Endothelial cell (in vitro differentiated cells): ENCODE data around the gene CRY1. TPM values are rescaled to one million over a fixed set of nuclear protein-coding genes. Genes with fewer than 3 reads are reported as not detected.
A peak's percentile ranks its signal among the peaks of the same experiment; 100 is the strongest.

Experiments used
- DNase-seq: peaks from one replicate; pipeline ENCODE4 v3.0.0; 2021; ENCODE audit warnings: low spot score
- H3K27ac Mint-ChIP-seq: one replicate; pipeline ENCODE4 v1.8.0; 2021; ENCODE audit warnings: mixed read lengths, inconsistent platforms; ENCODE audit not compliant: unreplicated experiment
- H3K27me3 Mint-ChIP-seq: one replicate; pipeline ENCODE4 v1.8.0; 2021; ENCODE audit warnings: mild to moderate bottlenecking, moderate library complexity, mixed read lengths, inconsistent platforms; ENCODE audit not compliant: unreplicated experiment
- H3K36me3 Mint-ChIP-seq: one replicate; pipeline ENCODE4 v1.8.0; 2021; ENCODE audit warnings: mild to moderate bottlenecking, low read depth, mixed read lengths, inconsistent platforms; ENCODE audit not compliant: unreplicated experiment
- H3K4me1 Mint-ChIP-seq: one replicate; pipeline ENCODE4 v1.8.0; 2021; ENCODE audit warnings: mild to moderate bottlenecking, mixed read lengths, inconsistent platforms; ENCODE audit not compliant: unreplicated experiment
- H3K4me3 Mint-ChIP-seq: one replicate; pipeline ENCODE4 v1.8.0; 2021; ENCODE audit warnings: mild to moderate bottlenecking, mixed read lengths, inconsistent platforms; ENCODE audit not compliant: unreplicated experiment
- H3K9me3 Mint-ChIP-seq: one replicate; pipeline ENCODE4 v1.8.0; 2021; ENCODE audit warnings: mixed read lengths, inconsistent platforms; ENCODE audit not compliant: unreplicated experiment
- CTCF ChIP-seq: fragments of 200-600 bp; sonication (generic); IDR thresholded peaks from one replicate; pipeline ENCODE4 v1.5.0; 2021; ENCODE audit warnings: antibody characterized with exemption; ENCODE audit not compliant: unreplicated experiment
- total RNA-seq: library from RNA; stranded (reverse); fragmentation: NEBNext Ultra II Directional; extraction: Animal tissue kit (Norgen Biotek cat#: 25700); gene quantifications from one replicate; pipeline ENCODE4 v1.2.1, GENCODE V29; 2021; ENCODE audit not compliant: unreplicated experiment

The CRY1 gene
- total RNA-seq, 1 donor from 2014 or later = 38.3 TPM

- H3K4me1 Mint-ChIP-seq = no peaks in the 10 kb centered on the region
- H3K36me3 Mint-ChIP-seq = peaks cover 6% of the 10 kb centered on the region
- no peak for DNase-seq
- H3K4me3 Mint-ChIP-seq = no peak overlapping the region
- H3K9me3 Mint-ChIP-seq = no peaks in the 10 kb centered on the region
- TF ChIP-seq CTCF = no peak
- H3K27ac Mint-ChIP-seq = no peak overlapping the region
- H3K27me3 Mint-ChIP-seq = no peaks in the 10 kb centered on the region
Observed at GRCh38 chr12:106975098-106975497, 118.3 kb downstream of the CRY1 start.

- H3K36me3 Mint-ChIP-seq = peaks cover 6% of the 10 kb centered on the region
- no peaks in the 10 kb centered on the region for H3K4me1 Mint-ChIP-seq
- no peak for DNase-seq
- TF ChIP-seq CTCF = no peak
- no peak overlapping the region for H3K4me3 Mint-ChIP-seq
- no peaks in the 10 kb centered on the region for H3K27me3 Mint-ChIP-seq
- no peaks in the 10 kb centered on the region for H3K9me3 Mint-ChIP-seq
- H3K27ac Mint-ChIP-seq = no peak overlapping the region
Observed at GRCh38 chr12:106974511-106974910, 118.8 kb downstream of the CRY1 start.

- Mint-ChIP-seq H3K27ac (no peak overlapping the region), H3K27me3 (no peaks in the 10 kb centered on the region), H3K9me3 (no peaks in the 10 kb centered on the region), H3K4me1 (no peaks in the 10 kb centered on the region), H3K4me3 (no peak overlapping the region), H3K36me3 (peaks cover 6% of the 10 kb centered on the region)
- DNase-seq = no peak
- no peak for TF ChIP-seq CTCF
Observed at GRCh38 chr12:106973545-106973944, 119.8 kb downstream of the CRY1 start.

- Mint-ChIP-seq H3K36me3 (peaks cover 10% of the 10 kb centered on the region), H3K27me3 (no peaks in the 10 kb centered on the region), H3K27ac (no peak overlapping the region), H3K4me1 (no peaks in the 10 kb centered on the region), H3K4me3 (peak overlapping the region; percentile 73), H3K9me3 (no peaks in the 10 kb centered on the region)
- no peak for DNase-seq
- TF ChIP-seq CTCF = no peak
Observed at GRCh38 chr12:106971065-106971464, 122.3 kb downstream of the CRY1 start.

GRCh38 chr12:106964526-106964925 lies 128.8 kb downstream of the CRY1 start:
- Mint-ChIP-seq H3K36me3 (peaks cover 4% of the 10 kb centered on the region), H3K27ac (no peak overlapping the region), H3K4me3 (no peak overlapping the region), H3K9me3 (no peaks in the 10 kb centered on the region), H3K4me1 (no peaks in the 10 kb centered on the region), H3K27me3 (no peaks in the 10 kb centered on the region)
- TF ChIP-seq CTCF = no peak
- no peak for DNase-seq
